GM13976 (cell line): Measurements from ENCODE around the gene CD7.

Source experiments
- DNase-seq: peaks from one replicate; pipeline ENCODE4 v3.0.0; 2012; ENCODE audit warnings: low spot score
- CTCF ChIP-seq: IDR thresholded peaks from 2 replicates; pipeline ENCODE4 v1.5.1; 2012; ENCODE audit warnings: borderline replicate concordance, mild to moderate bottlenecking; ENCODE audit not compliant: insufficient read depth; ENCODE audit errors: extremely low read depth, missing control alignments, control extremely low read depth
- in situ Hi-C: fragments of 300-500 bp; cut with MboI; formaldehyde crosslinking; loops from one replicate; pipeline ENCODE4 v1.12.0; 2022; ENCODE audit warnings: low sequenced_read_pairs, mixed read lengths, inconsistent platforms; ENCODE audit not compliant: unreplicated experiment

CD7 gene

DNA sequence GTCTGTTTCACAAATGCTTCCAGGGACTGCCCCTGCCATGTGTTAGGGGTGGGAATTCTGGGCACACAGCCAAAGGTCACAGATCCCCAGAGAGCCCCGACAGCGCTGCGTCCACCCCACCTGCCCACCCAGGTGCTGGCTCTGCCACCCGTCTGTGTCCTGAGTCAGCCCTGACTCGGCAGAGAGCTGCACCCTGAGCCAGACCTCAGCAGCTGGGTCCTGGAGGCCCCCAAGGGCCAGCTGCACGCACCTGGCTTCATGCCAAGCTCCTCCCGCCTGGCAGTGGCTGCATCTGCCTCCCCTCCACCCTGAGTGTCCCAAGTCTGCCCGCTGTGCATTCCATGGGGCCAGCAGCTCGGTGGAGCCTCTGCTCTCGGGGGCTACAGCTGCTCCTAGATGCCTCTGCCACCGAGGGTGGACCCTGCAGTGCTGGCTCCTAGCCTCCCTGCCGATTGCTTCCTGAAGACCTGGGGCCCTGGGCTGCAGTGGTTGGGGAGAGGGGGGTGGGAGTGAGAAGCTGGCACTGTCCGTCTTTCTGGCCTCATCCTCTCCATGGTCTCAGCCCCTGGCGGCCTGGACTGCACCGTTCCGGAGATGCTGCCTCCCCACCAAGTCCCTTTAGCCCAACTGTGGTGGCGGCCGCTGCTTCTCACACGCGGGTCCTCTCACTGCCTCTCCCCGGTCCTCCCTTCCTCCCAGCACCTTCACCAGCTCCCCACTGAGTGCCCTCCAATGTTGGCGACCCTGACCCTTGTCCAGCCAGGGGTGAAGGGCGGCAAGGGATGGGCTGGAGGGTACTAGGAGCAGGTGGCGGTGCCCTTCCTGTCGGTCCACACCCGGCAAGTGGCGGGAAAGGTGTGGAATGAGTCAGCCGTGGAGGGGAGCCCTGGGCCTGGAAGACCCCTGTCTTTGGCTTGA, 13.2 kb upstream of the CD7 start:
- TF ChIP-seq CTCF, result no peak
- in situ Hi-C loops, result no loop called here
- no peak for DNase-seq

GRCh38 chr17:82329683-82330321, 12.4 kb upstream of the CD7 start:
- no peak for TF ChIP-seq CTCF
- in situ Hi-C loops, result no loop called here
- DNase-seq, result no peak

- in situ Hi-C loops, result no loop called here
- TF ChIP-seq CTCF, result no peak
- no peak for DNase-seq
Measured at GRCh38 chr17:82328994-82329507, 11.6 kb upstream of the CD7 start.

DNA sequence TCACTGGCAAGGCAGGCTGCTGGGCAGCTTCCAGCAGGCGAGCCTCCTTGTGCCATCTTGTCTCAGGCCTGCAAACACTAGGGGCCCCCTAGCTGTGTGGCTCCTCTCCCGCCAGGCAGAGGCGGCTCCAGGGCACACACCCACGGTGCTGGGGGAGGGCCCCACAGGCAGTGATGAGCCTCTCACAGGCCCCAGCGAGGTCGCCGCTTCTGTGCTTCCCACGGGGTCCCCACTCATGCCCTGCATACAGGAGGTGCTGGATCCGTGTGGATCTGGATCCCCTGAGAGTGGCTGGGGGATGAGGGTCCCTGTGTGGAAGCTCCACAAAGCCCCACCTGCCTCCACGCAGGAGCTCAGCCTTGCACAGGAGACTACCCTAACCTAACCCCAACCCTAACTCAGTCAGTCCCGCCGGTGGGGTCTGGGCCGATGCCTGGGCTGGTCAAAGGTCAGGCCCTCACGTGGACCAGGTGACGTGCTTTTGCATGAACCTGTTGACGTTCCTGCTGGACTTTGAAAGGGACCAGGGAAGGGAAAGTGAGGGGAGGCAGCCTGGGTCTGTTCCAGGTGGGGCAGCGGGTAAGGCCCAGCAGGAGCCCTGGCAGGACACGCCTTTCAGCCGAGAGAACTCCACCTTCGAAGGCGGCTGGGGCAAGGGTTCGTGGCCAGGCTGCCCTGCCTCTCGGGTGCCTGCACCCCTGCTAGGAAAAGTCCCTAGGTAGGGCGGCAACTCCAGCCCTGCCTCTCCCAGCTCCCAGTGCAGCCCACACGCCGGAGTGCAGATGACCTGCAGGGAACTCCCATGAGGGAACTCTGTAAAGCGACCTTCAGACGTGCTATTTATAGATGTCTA, 11.0 kb upstream of the CD7 start:
- in situ Hi-C loops, result no loop called here
- no peak for DNase-seq
- no peak for TF ChIP-seq CTCF

- TF ChIP-seq CTCF, result no peak
- in situ Hi-C loops, result no loop called here
- no peak for DNase-seq
Measured at GRCh38 chr17:82327757-82328140, 10.3 kb upstream of the CD7 start.

DNA sequence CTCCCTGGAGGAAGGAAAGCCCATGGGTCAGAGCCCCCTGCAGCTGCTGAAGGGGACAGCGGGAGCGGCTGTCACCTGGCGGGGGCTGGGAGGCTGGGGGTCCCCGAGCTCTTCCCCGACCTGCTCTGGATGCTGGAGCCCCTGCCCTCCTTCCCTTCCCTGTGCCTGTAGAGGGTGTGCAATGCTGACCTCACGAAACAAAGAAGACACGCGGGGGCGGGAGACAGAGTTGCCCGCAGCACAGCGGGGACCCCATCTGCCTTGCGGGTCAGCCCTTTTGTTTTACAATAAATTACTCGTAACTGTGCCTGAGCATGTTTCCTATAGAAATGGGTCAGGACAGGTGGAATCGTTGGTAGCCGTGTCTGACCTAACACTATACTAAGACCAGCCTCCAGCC, 9.9 kb upstream of the CD7 start:
- no peak for TF ChIP-seq CTCF
- in situ Hi-C loops, result no loop called here
- no peak for DNase-seq
